Temporal lobe (tissue), 2 donors: ENCODE results near the gene KCTD20. TPM values are rescaled to one million over a fixed set of nuclear protein-coding genes. Genes with fewer than 3 reads are reported as not detected.

Experiments used
- small RNA-seq: library from RNA; depleted of rRNA; stranded (forward); fragments of <200 nt; gene quantifications from one replicate; pipeline ENCODE3, GENCODE V24; 2014; ENCODE audit warnings: low replicate concordance
- total RNA-seq: library from RNA; depleted of rRNA; stranded (reverse); fragments of >200 nt; gene quantifications from one replicate; pipeline ENCODE4 v1.2.3, GENCODE V29; 2014

Gene KCTD20
- total RNA-seq, 1 donor from 2014 or later: 59.7 TPM

Small RNAs within 50 kb of the gene (small RNA-seq; reads per million reads assigned to genes)
- not detected for gene RN7SL502P

Other genes starting within 250 kb of the KCTD20 start
- gene BRPF3, start 246.3 kb upstream of the KCTD20 start, total RNA-seq: 20.4 TPM
- 0.25 TPM for gene PNPLA1, start 172.9 kb upstream of the KCTD20 start, total RNA-seq
- gene BNIP5, start 106.1 kb upstream of the KCTD20 start, total RNA-seq: 0.25 TPM
- not detected for gene ETV7, start 55.3 kb upstream of the KCTD20 start, total RNA-seq
- not detected for gene PXT1, start 146 bp upstream of the KCTD20 start, total RNA-seq
- 12.3 TPM for gene STK38, start 104.5 kb downstream of the KCTD20 start, total RNA-seq
- gene SRSF3, start 151.4 kb downstream of the KCTD20 start, total RNA-seq: 135 TPM
- gene CDKN1A, start 235.7 kb downstream of the KCTD20 start, total RNA-seq: 2.2 TPM